T-helper 17 cell (primary cell): Measurements from ENCODE around the gene FHIT. TPM values are rescaled to one million over a fixed set of nuclear protein-coding genes. Genes with fewer than 3 reads are reported as not detected.

Experiments used
- ATAC-seq: fragments of 150-1000 bp; cut with Tn5 transposase; 2 replicates; pipeline ENCODE4 v1.10.0; 2021; ENCODE audit warnings: mild to moderate bottlenecking, moderate library complexity
- DNase-seq, 3 donors: peaks; one replicate each; pipeline versions ENCODE4 v3.0.0 to v3.0.0-alpha.2; 2020 to 2021
- H3K9me3 ChIP-seq: one replicate; pipeline ENCODE4 v1.7.0; 2013; ENCODE audit warnings: low read length, mild to moderate bottlenecking; ENCODE audit not compliant: control insufficient read depth, poor library complexity, severe bottlenecking
- H3K27ac Mint-ChIP-seq: one replicate; pipeline ENCODE4 v1.8.0; 2022; ENCODE audit warnings: mild to moderate bottlenecking, moderate library complexity, mixed read lengths
- H3K27me3 Mint-ChIP-seq: one replicate; pipeline ENCODE4 v1.8.0; 2022; ENCODE audit warnings: mixed read lengths
- H3K36me3 Mint-ChIP-seq: one replicate; pipeline ENCODE4 v1.8.0; 2022; ENCODE audit warnings: low read depth, mixed read lengths
- H3K4me1 Mint-ChIP-seq: one replicate; pipeline ENCODE4 v1.8.0; 2022; ENCODE audit warnings: mild to moderate bottlenecking, mixed read lengths
- H3K4me3 Mint-ChIP-seq: one replicate; pipeline ENCODE4 v1.8.0; 2022; ENCODE audit warnings: mild to moderate bottlenecking, moderate library complexity, mixed read lengths
- total RNA-seq, 4 donors: library from RNA in 2 of 4; stranded (reverse) in 2 of 4; gene quantifications; one replicate each; pipeline ENCODE4 v1.2.3 and lab custom pipeline; 2022 to 2026

FHIT gene
- total RNA-seq, 2 donors from 2014 or later: 18.8 to 28.6 TPM

- Mint-ChIP-seq H3K27me3 (no peaks in the 10 kb centered on the region), H3K36me3 (no peaks in the 10 kb centered on the region), H3K27ac (no peak overlapping the region), H3K4me1 (no peaks in the 10 kb centered on the region), H3K4me3 (no peak overlapping the region)
- DNase-seq (no peak), ATAC-seq (no peak)
- no peaks in the 10 kb centered on the region for H3K9me3 ChIP-seq
These were observed 440.4 kb downstream of the FHIT start for GRCh38 chr3:60810881-60811280.

- Mint-ChIP-seq H3K36me3 (no peaks in the 10 kb centered on the region), H3K4me3 (no peak overlapping the region), H3K27me3 (no peaks in the 10 kb centered on the region), H3K4me1 (no peaks in the 10 kb centered on the region), H3K27ac (no peak overlapping the region)
- no peak for DNase-seq
- no peak for ATAC-seq
- H3K9me3 ChIP-seq: no peaks in the 10 kb centered on the region
These were observed 441.2 kb downstream of the FHIT start for GRCh38 chr3:60809857-60810610.

- ATAC-seq: no peak
- Mint-ChIP-seq H3K27me3 (no peaks in the 10 kb centered on the region), H3K27ac (no peak overlapping the region), H3K36me3 (no peaks in the 10 kb centered on the region), H3K4me3 (no peak overlapping the region), H3K4me1 (no peaks in the 10 kb centered on the region)
- DNase-seq: no peak
- H3K9me3 ChIP-seq: no peaks in the 10 kb centered on the region
These were observed 447.8 kb downstream of the FHIT start for GRCh38 chr3:60803216-60804173.

- ATAC-seq: no peak
- Mint-ChIP-seq H3K36me3 (no peaks in the 10 kb centered on the region), H3K4me3 (no peak overlapping the region), H3K4me1 (no peaks in the 10 kb centered on the region), H3K27ac (no peak overlapping the region), H3K27me3 (no peaks in the 10 kb centered on the region)
- H3K9me3 ChIP-seq: no peaks in the 10 kb centered on the region
- no peak for DNase-seq
These were observed 449.9 kb downstream of the FHIT start for GRCh38 chr3:60801307-60801706.

- ATAC-seq (no peak), DNase-seq (no peak)
- no peaks in the 10 kb centered on the region for H3K4me1 Mint-ChIP-seq
- H3K9me3 ChIP-seq: no peaks in the 10 kb centered on the region
- no peak overlapping the region for H3K4me3 Mint-ChIP-seq
- no peaks in the 10 kb centered on the region for H3K27me3 Mint-ChIP-seq
- no peak overlapping the region for H3K27ac Mint-ChIP-seq
- no peaks in the 10 kb centered on the region for H3K36me3 Mint-ChIP-seq
These were observed 452.8 kb downstream of the FHIT start for GRCh38 chr3:60798456-60798855.

- no peaks in the 10 kb centered on the region for H3K4me1 Mint-ChIP-seq
- no peak overlapping the region for H3K4me3 Mint-ChIP-seq
- DNase-seq (no peak), ATAC-seq (no peak)
- H3K27ac Mint-ChIP-seq: no peak overlapping the region
- H3K9me3 ChIP-seq: no peaks in the 10 kb centered on the region
- no peaks in the 10 kb centered on the region for H3K36me3 Mint-ChIP-seq
- H3K27me3 Mint-ChIP-seq: peaks cover 4% of the 10 kb centered on the region
These were observed 458.9 kb downstream of the FHIT start for GRCh38 chr3:60792249-60792852.

- H3K9me3 ChIP-seq: no peaks in the 10 kb centered on the region
- H3K36me3 Mint-ChIP-seq: no peaks in the 10 kb centered on the region
- no peak for ATAC-seq
- no peak overlapping the region for H3K4me3 Mint-ChIP-seq
- H3K4me1 Mint-ChIP-seq: no peaks in the 10 kb centered on the region
- H3K27me3 Mint-ChIP-seq: peaks cover 4% of the 10 kb centered on the region
- DNase-seq: no peak
- H3K27ac Mint-ChIP-seq: no peak overlapping the region
These were observed 463.1 kb downstream of the FHIT start for GRCh38 chr3:60788185-60788584.

- ATAC-seq: no peak
- DNase-seq: no peak
- H3K9me3 ChIP-seq: no peaks in the 10 kb centered on the region
- no peak overlapping the region for H3K27ac Mint-ChIP-seq
- no peaks in the 10 kb centered on the region for H3K4me1 Mint-ChIP-seq
- H3K36me3 Mint-ChIP-seq: no peaks in the 10 kb centered on the region
- H3K27me3 Mint-ChIP-seq: no peaks in the 10 kb centered on the region
- no peak overlapping the region for H3K4me3 Mint-ChIP-seq
These were observed 469.3 kb downstream of the FHIT start for GRCh38 chr3:60781935-60782334.

GRCh38 chr3:60779637-60780036 is 471.6 kb downstream of the FHIT start:
- H3K9me3 ChIP-seq: no peaks in the 10 kb centered on the region
- DNase-seq: no peak
- no peak overlapping the region for H3K27ac Mint-ChIP-seq
- no peaks in the 10 kb centered on the region for H3K36me3 Mint-ChIP-seq
- no peaks in the 10 kb centered on the region for H3K4me1 Mint-ChIP-seq
- no peak for ATAC-seq
- H3K4me3 Mint-ChIP-seq: no peak overlapping the region
- H3K27me3 Mint-ChIP-seq: no peaks in the 10 kb centered on the region

- no peak for DNase-seq
- no peak for ATAC-seq
- Mint-ChIP-seq H3K4me1 (no peaks in the 10 kb centered on the region), H3K4me3 (no peak overlapping the region), H3K36me3 (no peaks in the 10 kb centered on the region), H3K27ac (no peak overlapping the region), H3K27me3 (no peaks in the 10 kb centered on the region)
- no peaks in the 10 kb centered on the region for H3K9me3 ChIP-seq
These were observed 475.3 kb downstream of the FHIT start for GRCh38 chr3:60775985-60776384.

- Mint-ChIP-seq H3K27me3 (no peaks in the 10 kb centered on the region), H3K27ac (no peak overlapping the region), H3K4me3 (no peak overlapping the region), H3K4me1 (no peaks in the 10 kb centered on the region), H3K36me3 (no peaks in the 10 kb centered on the region)
- H3K9me3 ChIP-seq: no peaks in the 10 kb centered on the region
- ATAC-seq (no peak), DNase-seq (no peak)
These were observed 476.6 kb downstream of the FHIT start for GRCh38 chr3:60774617-60775016.

GRCh38 chr3:60772584-60772983 is 478.7 kb downstream of the FHIT start:
- no peaks in the 10 kb centered on the region for H3K36me3 Mint-ChIP-seq
- DNase-seq (no peak), ATAC-seq (no peak)
- H3K4me1 Mint-ChIP-seq: no peaks in the 10 kb centered on the region
- no peaks in the 10 kb centered on the region for H3K9me3 ChIP-seq
- H3K4me3 Mint-ChIP-seq: no peak overlapping the region
- H3K27me3 Mint-ChIP-seq: no peaks in the 10 kb centered on the region
- H3K27ac Mint-ChIP-seq: no peak overlapping the region

- no peaks in the 10 kb centered on the region for H3K27me3 Mint-ChIP-seq
- H3K27ac Mint-ChIP-seq: no peak overlapping the region
- ATAC-seq (no peak), DNase-seq (no peak)
- H3K36me3 Mint-ChIP-seq: no peaks in the 10 kb centered on the region
- no peaks in the 10 kb centered on the region for H3K9me3 ChIP-seq
- no peak overlapping the region for H3K4me3 Mint-ChIP-seq
- no peaks in the 10 kb centered on the region for H3K4me1 Mint-ChIP-seq
These were observed 479.5 kb downstream of the FHIT start for GRCh38 chr3:60771766-60772165.
